Neural crest cell (in vitro differentiated cells): ENCODE measurements around the gene SMIM26. TPM values are rescaled to one million over a fixed set of nuclear protein-coding genes. Genes with fewer than 3 reads are reported as not detected.
"Not testable (repeated sequence)": the region's sequence is repeated elsewhere in the genome, so short reads cannot be mapped to it uniquely, and the experiment has no call there.

ENCODE experiments used
- DNase-seq: peaks from one replicate; pipeline ENCODE4 v3.0.0; 2021; ENCODE audit warnings: low read depth, mixed read lengths, low spot score
- H3K27ac Mint-ChIP-seq: one replicate; pipeline ENCODE4 v1.8.0; 2021; ENCODE audit warnings: mild to moderate bottlenecking, mixed read lengths; ENCODE audit not compliant: unreplicated experiment
- H3K27me3 Mint-ChIP-seq: 2 replicates; pipeline ENCODE4 v1.8.0; 2021; ENCODE audit warnings: low read depth, mild to moderate bottlenecking, mixed read lengths
- H3K36me3 Mint-ChIP-seq: 2 replicates; pipeline ENCODE4 v1.8.0; 2021; ENCODE audit warnings: low read depth, mild to moderate bottlenecking, mixed read lengths
- H3K4me1 Mint-ChIP-seq: 2 replicates; pipeline ENCODE4 v1.8.0; 2021; ENCODE audit warnings: mixed read lengths
- H3K4me3 Mint-ChIP-seq: one replicate; pipeline ENCODE4 v1.8.0; 2021; ENCODE audit warnings: mild to moderate bottlenecking, mixed read lengths
- H3K9me3 Mint-ChIP-seq: 2 replicates; pipeline ENCODE4 v1.8.0; 2021; ENCODE audit warnings: mixed read lengths
- long read RNA-seq: library from polyadenylated mRNA; unstranded; transcript quantifications from one replicate; pipeline ENCODE4 v2.0.0, GENCODE V29; 2020
- total RNA-seq: library from RNA; stranded (reverse); gene quantifications from 2 replicates; pipeline ENCODE4 v1.2.1, GENCODE V29; 2021
- TF ChIP-seq, protein P1 (sequence below): fragments of 200-600 bp; sonication (generic); conservative IDR thresholded peaks from 2 replicates; pipeline ENCODE4 v1.5.0; 2021; ENCODE audit warnings: antibody characterized with exemption, mild to moderate bottlenecking

SMIM26 gene, protein sequence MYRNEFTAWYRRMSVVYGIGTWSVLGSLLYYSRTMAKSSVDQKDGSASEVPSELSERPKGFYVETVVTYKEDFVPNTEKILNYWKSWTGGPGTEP
- total RNA-seq, result 65.4 and 68.3 TPM in 2 replicates
- long read RNA-seq, transcript SMIM26-201 (2 exons, 505 nt), result major isoform, 8 of 13 reads
- long read RNA-seq, transcript SMIM26-202 (2 exons, 575 nt), result minor isoform, 5 of 13 reads
- long read RNA-seq, partial matches to known transcripts, result 0 of 13 reads
- long read RNA-seq, other reads (novel, unspliced or antisense), result 0 of 13 reads

- Mint-ChIP-seq H3K27me3 (no peaks in the 10 kb centered on the region), H3K9me3 (peaks cover 2% of the 10 kb centered on the region), H3K4me3 (peak within 1 kb of the TSS; percentile 99), H3K36me3 (peaks cover 27% of the 10 kb centered on the region), H3K27ac (peak within 1 kb of the TSS; percentile 99), H3K4me1 (peaks cover 20% of the 10 kb centered on the region)
- peak; percentile 77 for DNase-seq
- TF ChIP-seq, protein P1, sequence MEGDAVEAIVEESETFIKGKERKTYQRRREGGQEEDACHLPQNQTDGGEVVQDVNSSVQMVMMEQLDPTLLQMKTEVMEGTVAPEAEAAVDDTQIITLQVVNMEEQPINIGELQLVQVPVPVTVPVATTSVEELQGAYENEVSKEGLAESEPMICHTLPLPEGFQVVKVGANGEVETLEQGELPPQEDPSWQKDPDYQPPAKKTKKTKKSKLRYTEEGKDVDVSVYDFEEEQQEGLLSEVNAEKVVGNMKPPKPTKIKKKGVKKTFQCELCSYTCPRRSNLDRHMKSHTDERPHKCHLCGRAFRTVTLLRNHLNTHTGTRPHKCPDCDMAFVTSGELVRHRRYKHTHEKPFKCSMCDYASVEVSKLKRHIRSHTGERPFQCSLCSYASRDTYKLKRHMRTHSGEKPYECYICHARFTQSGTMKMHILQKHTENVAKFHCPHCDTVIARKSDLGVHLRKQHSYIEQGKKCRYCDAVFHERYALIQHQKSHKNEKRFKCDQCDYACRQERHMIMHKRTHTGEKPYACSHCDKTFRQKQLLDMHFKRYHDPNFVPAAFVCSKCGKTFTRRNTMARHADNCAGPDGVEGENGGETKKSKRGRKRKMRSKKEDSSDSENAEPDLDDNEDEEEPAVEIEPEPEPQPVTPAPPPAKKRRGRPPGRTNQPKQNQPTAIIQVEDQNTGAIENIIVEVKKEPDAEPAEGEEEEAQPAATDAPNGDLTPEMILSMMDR, result no peak
Measured at GRCh38 chr20:18566892-18567738, at the start of gene SMIM26. Gene SMIM26 (plus strand): TSS chr20:18567432. CDS start chr20:18567479, 47 bp downstream.

GRCh38 chr20:18522066-18522465 is 45.2 kb upstream of the SMIM26 start:
- H3K27ac Mint-ChIP-seq, H3K4me3 Mint-ChIP-seq, H3K27me3 Mint-ChIP-seq, H3K9me3 Mint-ChIP-seq, H3K4me1 Mint-ChIP-seq, DNase-seq: not testable (repeated sequence)
- H3K36me3 Mint-ChIP-seq, result peaks cover 11% of the 10 kb centered on the region

- H3K4me1 Mint-ChIP-seq, result no peaks in the 10 kb centered on the region
- H3K27ac Mint-ChIP-seq, result no peak overlapping the region
- no peaks in the 10 kb centered on the region for H3K9me3 Mint-ChIP-seq
- TF ChIP-seq, protein P1, result no peak
- no peak overlapping the region for H3K4me3 Mint-ChIP-seq
- H3K36me3 Mint-ChIP-seq, result peaks cover 14% of the 10 kb centered on the region
- DNase-seq, result no peak
- no peaks in the 10 kb centered on the region for H3K27me3 Mint-ChIP-seq
Measured at GRCh38 chr20:18523066-18523465, 44.2 kb upstream of the SMIM26 start.

GRCh38 chr20:18524646-18525045 is 42.6 kb upstream of the SMIM26 start:
- Mint-ChIP-seq H3K9me3 (no peaks in the 10 kb centered on the region), H3K27ac (no peak overlapping the region), H3K4me3 (no peak overlapping the region), H3K27me3 (no peaks in the 10 kb centered on the region), H3K36me3 (peaks cover 17% of the 10 kb centered on the region), H3K4me1 (no peaks in the 10 kb centered on the region)
- no peak for DNase-seq
- TF ChIP-seq, protein P1, result no peak

DNA sequence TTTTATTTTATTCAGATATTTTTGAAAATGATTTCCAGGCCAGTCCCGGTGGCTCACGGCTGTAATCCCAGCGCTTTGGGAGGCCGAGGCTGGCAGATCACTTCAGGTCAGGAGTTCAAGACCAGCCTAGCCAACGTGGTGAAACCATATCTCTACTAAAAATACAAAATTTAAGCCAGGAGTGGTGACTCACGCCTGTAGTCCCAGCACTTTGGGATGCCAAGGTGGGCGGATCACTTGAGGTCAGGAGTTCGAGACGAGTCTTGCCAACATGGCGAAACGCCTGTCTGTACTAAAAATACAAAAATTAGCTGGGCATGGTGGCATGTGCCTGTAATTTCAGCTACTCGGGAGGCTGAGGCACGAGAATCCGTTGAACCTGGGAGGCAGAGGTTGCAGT is 40.5 kb upstream of the SMIM26 start:
- not testable (repeated sequence) for DNase-seq, H3K27ac Mint-ChIP-seq, H3K4me3 Mint-ChIP-seq, H3K9me3 Mint-ChIP-seq, H3K27me3 Mint-ChIP-seq, H3K4me1 Mint-ChIP-seq
- H3K36me3 Mint-ChIP-seq, result peaks cover 19% of the 10 kb centered on the region

DNA sequence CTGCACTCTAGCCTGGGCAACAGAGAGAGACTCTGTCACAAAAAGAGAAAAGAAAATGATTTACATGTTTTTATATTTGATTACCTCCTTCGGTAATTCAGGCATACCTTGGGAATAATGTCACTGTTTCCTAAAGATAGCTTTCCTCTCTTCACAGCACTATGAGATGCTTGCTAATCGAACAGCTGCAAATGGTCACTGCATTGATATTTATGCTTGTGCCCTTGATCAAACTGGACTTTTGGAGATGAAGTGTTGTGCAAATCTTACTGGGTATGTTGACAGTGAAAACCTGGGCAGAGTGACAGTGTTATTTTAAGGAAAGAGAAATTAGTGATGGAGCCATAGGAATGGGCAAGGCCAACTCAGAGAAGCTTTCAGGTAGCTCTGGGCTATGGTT is 39.9 kb upstream of the SMIM26 start:
- no peak for DNase-seq
- no peaks in the 10 kb centered on the region for H3K4me1 Mint-ChIP-seq
- TF ChIP-seq, protein P1, result no peak
- peaks cover 19% of the 10 kb centered on the region for H3K36me3 Mint-ChIP-seq
- H3K9me3 Mint-ChIP-seq, result no peaks in the 10 kb centered on the region
- H3K27me3 Mint-ChIP-seq, result no peaks in the 10 kb centered on the region
- no peak overlapping the region for H3K27ac Mint-ChIP-seq
- no peak overlapping the region for H3K4me3 Mint-ChIP-seq
